SH-SY5Y (cell line): ENCODE data around the gene C1QTNF12.

ENCODE experiments used
- GATA2 ChIP-seq: IDR thresholded peaks from 2 replicates; pipeline ENCODE4 v1.6.1; 2011; ENCODE audit warnings: mild to moderate bottlenecking, low read depth, low read length
- GATA3 ChIP-seq: IDR thresholded peaks from 2 replicates; pipeline ENCODE4 v1.6.1; 2011; ENCODE audit warnings: low read depth, mild to moderate bottlenecking, low read length, moderate library complexity

DNA sequence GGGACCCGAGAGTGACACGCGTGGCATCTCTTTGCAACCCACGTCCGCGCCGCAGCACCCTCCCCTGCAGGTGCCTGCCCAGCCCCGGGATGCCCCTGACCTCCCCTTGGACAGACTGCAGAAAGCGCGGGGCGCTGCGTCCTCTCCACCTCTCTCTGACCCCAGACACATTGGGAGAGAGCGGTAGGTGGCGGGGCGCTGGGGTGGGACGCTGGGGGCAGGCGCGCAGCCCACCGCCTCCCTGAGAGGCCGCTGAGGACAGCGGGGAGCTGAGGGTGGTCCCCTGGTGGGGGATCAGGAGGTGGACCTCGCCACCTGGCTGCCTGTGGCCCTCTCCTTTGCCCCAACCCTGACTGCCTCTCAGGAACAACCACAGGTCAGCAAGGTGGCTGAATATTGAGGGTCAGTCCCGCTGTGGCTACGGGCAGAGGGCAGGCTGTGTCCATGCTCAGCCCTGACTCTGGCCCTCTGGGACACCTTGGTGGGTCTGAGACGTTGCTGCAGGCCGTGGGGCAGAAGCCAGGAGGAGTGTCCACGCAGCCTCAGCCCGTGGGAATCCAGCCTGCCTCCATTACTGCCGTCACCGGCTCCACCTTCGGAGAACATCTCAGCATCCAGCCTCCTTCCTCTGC, 27.9 kb upstream of the C1QTNF12 start:
- TF ChIP-seq GATA2 = no peak
- no peak for TF ChIP-seq GATA3
